Stimulated activated CD4-positive, alpha-beta T cell treated with anti-CD3 and anti-CD28 coated beads, TNF-alpha, amount 100 ng/mL, for 48 hours (primary cell): ENCODE data around the gene CCSAP.
"Not testable (repeated sequence)": the region's sequence is repeated elsewhere in the genome, so short reads cannot be mapped to it uniquely, and the experiment has no call there.

Experiments
- DNase-seq, 3 donors: peaks; one replicate each; pipeline ENCODE4 v3.0.0-alpha.2; 2020; ENCODE audit warnings: low read depth in 3 of 3

The CCSAP gene

DNA sequence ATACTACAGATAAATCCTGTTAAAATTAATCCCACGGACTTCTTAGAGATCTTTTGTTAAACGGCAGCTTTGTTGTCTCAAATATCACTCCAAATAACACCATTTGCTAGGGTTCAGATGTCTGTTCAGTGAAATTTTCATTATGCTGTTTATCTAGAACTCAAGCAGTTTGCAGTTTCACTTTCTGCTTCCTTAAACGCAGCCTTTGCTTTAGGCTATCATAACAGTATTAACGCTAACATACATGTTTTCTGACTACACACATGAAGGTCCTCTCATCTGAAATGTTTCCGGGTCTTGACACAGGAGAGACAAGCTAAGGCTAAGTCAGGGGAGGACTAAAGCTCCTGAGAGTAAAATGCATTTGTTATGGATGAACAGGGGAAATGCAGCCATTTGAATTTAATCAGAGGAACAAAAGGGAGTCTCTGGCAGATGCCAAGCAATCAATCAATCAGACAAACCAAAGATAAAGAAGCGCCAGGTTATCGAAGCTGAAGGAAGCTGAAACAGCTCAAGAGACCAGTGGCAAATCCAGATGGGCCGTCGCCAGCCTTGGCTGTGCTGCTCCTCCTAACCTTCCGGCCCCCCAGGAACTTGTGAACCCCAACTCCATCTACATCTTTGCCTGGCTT lies 16.9 kb downstream of the CCSAP start:
- DNase-seq, result no peak

DNA sequence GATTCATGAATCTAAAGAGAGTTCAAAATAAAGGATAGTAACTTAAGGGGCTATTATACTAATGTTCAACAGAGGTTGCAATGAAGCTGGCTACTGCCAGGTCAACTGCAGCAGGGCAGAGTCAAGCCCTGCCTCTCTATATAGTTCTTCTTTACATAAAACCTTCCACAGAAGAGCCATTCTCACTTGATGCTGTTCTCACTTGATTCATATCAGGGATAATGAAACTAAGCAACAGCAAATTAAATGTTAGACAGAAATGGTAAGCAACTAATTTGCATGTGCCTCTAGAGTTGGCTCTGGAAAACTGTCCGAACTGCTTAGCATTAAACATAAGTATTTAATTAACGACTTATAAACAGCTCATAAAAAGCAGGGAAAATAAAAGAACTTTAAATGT lies 17.4 kb downstream of the CCSAP start:
- DNase-seq, result no peak

DNA sequence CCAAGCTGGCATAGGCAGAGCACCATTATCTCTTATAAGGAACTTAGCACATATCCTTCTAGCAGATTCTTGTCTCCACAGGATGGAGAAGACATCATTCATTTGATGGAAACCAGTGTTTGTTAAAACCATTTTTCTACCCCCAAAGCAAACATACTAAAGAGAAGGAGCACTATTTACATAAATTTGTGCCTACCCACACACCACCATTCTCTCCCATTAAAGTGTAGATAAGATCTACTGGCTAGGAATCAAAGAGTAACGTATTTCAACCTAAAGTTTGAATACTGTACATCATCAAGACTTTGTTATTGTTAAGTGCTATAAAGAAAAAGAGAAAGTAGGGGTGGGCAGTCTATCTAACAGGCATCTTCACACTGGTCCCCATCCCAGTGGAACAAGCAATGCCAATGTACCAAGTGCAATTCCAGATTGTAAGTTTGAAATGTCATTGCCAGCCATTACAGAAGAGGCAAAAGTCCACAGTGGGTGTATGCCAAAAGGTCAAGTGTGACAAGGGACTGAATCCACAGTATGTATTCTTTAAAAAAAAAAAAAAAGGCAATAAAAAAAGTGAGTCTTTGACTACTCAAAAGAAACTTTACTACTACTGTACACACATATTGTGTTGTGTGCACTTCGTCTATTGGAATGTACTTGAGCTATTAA lies 18.8 kb downstream of the CCSAP start:
- DNase-seq, result no peak

DNA sequence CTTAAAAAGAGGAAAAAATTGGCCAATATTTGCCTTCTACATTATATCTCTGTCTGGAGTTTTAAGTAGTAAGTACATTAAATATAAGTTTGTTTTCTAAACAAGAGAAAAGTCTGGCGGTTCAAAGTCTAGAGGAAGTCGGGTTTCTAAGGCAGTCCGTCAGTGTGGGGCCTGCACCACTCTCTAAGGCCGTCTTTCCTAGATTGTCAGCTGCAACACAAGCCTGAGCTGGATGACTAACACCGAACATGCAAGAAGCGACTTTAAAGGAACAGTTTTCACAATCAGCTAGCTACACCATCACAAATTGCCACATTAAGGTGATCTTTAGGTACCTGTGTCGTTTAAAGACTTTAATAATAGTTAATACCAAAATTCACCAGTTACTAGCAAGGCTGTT lies 19.6 kb downstream of the CCSAP start:
- no peak for DNase-seq

DNA sequence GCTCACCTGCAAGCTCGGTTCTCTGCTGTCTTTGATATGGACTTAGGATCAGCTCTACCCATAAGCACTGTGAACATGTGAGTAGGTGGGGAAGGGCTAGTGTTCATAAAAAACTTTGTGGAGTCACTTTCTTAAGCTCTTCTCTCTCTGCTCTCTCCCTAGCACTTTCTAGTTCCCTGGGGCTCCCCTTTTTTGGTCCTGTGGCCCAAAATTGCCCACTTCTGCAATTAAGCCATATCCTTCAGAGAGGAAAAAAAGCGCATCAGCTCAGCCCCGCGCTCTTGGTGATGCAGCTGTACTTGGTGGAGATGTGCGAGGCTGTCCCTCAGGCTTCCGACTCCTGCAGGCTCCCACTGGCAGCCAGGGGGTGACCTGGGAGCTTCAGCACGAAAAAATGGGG lies 23.4 kb downstream of the CCSAP start:
- no peak for DNase-seq

DNA sequence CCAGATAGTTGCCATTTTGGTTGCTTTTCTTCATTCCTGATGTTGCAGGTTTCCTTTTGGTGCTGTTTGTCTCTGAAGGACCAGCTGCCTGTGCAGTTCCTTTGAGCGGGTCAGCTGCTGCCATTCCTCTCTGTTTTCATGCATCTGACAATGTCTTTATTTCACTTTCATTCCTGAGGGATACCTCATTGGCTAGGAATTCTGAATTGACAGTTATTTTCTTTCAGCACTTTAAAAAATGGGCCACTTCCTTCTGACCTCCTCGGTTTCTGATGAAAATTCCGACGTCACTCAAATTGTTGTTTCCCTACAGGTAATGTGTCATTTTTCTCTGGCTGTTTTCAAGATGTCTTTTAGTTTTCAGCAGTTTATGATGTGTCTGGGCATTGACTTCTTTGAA lies 24.8 kb downstream of the CCSAP start:
- no peak for DNase-seq

DNA sequence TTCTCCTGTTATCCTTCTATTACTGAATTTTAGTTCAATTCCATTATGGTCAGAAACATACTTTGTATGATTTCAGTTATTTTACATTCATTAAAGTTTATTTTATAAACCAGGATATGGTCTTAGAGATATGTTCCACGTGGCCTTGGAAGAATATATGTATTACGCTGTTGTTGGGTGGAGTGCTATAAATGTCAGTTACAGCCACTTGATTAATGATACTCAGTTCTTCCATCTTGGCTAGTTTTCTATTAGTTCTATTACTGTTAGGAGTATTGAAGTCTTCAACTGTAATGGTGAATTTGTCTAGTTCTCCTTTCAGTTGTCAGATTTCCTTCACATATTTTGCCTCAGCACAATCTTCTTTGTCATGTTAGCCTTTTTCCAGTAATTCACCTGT lies 26.7 kb downstream of the CCSAP start:
- DNase-seq, result no peak

DNA sequence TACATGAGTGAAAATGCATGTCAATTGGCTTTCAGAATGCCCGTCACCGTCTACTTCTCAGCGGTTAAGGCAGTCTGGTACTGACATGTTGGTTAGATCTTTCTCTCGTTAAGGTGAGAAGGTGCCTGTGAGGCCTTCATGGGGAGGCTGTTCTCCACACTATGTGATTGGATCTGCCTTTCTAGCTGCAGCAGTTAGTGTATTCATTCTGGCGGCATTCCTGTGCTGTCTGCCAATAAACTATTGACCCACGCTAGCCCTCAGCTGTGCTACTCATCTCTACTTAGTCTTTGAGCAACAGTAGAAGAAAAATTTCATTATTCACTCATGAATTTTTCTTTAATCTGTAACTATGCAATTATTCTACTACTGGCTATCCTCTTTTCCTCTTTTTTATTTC lies 32.0 kb downstream of the CCSAP start:
- DNase-seq, result no peak

DNA sequence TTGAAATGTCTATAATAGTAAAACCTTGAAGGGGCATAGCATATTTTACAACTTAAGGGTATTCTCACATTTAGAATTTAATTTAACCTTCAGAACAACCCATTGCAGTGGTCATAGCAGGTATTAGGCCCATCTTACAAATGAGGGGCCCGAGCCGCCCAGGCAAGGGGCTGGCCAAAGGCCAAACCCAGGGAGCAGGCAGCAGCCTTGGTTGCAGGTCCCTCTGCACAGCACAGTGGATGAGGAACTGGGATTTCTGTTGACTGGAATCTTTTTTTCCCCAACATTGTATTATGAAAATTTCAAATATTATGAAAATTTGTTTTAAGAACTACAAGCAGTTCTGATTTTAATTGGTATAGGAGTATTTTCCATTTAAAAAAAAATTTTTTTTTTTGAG lies 33.2 kb downstream of the CCSAP start:
- DNase-seq, result no peak

DNA sequence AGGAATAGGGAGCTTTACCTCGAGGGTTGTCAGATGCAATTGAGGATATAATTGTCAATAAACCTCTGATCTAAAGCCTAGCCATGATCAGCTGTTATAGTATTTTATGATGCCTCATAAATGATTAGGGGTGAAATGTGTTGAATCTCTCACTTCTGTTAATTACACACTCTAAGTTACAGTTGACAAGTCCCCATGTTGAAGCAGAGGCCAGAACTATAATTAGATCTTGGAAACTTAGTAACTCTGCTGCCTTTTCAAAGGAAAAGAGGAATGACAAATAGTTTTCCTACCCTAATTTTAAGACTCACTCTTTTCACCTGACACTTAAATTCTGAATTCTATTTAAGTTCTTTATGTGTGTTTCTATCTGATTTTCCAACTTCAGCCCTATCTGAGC lies 33.8 kb downstream of the CCSAP start:
- no peak for DNase-seq

DNA sequence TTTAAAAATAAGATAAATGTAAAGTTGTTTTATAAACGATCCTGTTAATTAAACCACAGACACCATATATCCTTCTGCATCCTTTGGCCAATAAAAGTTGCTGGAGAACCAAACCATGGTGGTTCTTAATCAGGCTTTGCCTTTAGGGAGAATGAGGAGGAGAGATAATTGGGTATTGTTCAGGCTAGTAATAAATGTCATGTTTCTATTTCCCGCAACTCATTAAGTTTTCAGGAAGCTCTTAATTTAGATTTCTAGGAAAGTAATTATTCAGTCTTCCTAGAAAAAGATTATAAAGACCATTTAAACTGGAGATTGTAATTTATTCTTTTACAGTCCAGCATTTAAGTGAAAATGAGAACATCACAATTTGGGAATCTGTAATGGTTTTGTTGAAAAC lies 37.5 kb downstream of the CCSAP start:
- no peak for DNase-seq

DNA sequence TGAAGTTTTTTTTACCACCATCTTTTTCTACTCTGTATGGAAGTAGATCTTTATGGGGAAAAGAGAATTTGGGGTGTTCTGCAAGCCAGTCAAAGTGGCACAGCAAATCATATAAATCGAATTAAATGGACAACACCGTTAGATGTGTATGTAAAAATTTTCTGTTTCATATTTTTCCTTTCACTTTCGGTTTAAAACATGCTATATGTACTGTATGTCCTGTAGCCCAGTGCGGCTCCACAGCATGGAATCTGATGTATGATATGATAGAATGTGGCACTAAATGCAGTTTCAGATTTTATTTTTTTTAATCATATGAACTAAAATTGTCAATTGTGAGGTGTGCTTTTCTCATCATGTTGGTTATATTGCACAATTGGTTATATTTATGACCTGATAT lies 39.0 kb downstream of the CCSAP start:
- DNase-seq, result no peak

DNA sequence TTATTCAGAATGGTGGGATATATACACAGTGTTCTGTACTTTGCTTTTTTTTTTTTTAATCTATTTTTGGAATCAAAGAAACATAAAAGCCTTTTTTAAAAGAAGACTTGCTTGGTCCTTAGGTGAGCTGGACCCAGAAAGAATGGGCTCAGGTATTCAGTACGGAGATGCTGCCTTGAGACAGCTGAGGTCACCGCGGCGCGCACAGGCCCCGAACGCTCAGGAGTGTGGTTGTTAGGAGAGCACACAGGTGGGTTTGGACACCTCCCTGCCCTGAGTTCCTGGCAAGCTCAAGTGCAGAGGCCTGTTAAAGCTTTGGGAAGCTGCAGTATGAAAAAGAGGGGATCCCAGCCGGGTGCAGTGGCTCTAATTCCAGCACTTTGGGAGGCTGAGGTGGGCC lies 40.1 kb downstream of the CCSAP start:
- no peak for DNase-seq

DNA sequence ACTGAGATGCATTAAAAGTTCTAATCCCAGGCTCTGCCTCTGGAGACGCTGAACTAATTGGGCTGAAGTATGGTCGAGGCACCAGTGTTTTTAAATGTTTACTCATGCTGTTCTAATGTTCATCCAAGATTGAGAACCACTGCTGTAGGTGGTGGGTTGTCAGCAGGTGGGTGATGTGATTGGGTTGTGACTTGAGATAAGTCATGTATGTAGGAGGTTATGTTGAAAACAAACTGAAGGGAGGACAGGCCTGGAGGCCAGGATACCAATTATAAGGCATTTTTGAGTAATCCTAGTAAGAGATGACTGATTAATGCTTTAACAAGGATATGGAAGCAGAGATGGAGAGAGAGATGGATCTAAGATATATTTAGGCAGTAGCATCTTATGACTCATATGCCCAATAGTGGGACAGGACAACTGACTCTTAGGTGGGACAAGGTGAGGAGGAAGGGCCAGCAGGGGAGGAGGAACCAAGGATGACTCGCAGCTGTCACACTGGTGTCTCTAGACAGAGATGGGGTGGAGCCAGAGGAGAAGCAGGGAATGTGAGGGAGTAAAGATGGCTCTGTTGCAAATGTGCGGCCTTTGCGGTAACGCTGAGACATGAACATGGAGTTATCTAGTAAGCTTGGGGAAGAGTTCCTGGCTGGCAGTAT lies 42.6 kb downstream of the CCSAP start:
- DNase-seq, result no peak

DNA sequence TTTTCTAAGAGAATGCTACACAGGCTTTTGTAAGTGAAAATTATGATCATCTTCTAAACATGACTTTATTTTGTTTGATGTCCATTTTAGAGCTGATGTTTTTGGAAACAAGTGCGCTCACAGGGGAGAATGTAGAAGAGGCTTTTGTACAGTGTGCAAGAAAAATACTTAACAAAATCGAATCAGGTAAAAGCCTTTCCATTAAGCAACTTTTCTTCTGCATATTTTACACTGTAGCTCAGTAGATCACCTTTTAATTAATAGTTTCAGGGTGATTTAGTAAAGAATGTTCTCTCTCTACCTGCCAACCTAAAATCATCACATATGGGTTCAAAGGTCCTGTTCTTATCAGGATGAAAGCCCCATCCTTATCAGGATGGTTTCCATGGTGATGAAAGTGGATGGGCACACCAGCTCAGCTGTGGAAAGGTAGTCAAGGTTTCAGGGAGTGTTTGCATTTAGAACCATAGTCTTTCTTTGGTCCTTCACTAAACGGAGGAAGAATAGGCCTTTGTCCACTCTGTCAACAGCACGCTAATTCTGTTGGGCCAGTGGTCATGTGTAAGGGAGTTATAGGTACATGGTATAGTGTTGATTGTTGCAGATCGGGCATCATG lies 43.9 kb downstream of the CCSAP start:
- DNase-seq, result no peak

DNA sequence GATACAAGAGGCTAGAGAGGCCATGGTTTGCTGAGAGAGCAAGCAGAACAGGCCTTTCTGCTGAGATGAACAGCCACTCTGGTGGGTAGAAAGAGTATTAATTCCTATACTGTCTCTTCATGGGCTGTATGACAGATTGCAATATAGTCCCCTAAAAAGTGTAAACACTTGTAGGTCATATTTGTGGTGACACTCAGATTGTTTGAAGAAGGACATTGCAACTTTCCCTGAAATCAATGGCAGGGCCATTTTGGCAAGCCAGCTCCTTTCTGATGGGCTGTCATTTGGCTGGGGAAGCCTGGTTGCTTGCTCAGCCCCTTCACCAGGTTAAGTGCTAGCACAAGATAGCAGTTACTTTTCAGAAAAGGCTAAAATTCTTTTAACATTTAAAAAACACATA lies 44.4 kb downstream of the CCSAP start:
- DNase-seq, result no peak

DNA sequence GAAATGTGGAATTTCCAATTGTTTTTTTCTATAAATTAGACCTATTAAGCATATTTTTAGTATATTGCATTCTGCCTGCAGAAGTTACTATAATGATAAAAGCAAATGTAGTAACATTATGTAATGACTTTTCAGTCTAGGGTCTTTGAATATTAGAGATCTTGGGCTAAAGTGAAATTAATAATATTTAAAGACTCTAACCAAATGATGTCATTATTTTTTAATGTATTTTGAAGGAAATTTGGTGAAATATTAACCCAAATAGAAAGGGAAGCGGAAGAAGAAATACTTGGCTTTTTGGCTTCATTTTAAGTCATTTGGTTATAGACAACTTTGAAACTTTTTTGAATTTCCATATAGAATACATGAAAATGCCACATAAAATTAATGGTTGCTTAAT lies 45.1 kb downstream of the CCSAP start:
- no peak for DNase-seq

DNA sequence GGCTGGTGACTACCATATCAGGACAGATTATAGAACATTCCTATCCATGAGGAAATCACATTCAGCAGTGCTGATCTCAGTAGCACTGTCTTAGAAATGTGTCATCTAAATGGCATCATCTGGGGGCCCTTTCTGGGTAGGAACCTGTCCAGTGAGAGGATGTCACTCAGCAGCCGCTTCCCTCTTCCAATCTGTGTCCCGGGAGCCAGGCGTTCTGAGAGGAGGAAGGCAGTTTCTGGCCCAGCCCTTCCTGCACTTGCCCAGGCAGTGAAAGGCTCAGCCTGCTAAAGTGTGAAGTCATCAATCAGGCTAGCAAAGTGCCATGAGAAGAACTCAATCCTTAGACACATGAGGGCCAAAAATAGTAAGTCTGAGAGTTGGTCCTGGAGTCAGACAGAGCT lies 46.3 kb downstream of the CCSAP start:
- DNase-seq, result no peak

DNA sequence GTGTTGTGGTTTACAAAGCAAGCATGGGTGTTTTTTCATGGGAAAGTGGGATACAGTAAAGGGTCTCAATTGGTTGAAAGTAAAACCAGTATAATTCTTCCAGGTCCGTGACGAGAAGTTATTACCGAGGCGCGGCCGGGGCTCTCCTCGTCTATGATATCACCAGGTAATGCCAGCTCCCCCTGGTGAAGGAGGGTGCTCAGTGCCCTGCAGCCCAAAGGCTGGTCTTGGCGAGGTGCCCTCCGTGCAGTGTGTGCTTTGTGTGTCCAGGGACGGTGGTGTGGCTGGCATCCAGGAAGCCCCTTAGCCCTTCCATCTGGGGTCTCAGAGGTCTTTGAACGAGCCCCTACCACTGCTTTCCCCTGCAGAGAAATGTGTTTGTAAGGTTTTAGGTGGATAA lies 47.1 kb downstream of the CCSAP start:
- DNase-seq, result no peak

DNA sequence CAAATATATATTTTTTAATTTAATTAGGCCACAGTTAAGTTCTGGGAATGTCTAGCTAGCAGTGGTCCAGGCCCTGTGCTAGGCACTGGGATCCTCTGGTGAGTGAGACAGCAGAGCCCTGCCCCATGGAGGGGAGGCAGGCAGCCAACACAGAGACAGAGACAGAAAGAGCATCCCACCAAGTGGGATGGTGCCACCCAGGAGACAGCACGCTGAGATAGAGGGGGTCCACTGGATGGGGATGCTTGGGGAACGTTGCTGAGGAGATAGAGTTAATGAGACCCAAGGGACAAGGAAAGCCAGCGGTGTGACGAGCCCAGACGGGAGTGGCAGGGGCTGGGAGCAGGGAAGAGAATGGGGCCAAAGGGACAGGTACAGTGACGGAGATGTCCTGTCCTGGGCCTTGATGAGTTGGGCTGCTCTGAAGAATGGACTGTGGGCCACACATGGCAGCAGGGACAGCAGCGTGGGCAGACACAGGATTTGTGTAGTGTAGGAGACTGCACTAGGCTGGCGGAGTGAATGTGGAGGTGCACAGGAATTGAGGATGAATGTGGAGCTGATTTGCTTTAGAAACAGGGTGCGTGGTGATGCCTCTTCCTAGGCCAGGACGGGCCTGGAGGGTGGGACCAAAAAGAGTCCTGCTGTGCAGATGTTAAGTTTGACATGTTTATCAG lies 49.2 kb downstream of the CCSAP start:
- DNase-seq, result no peak

DNA sequence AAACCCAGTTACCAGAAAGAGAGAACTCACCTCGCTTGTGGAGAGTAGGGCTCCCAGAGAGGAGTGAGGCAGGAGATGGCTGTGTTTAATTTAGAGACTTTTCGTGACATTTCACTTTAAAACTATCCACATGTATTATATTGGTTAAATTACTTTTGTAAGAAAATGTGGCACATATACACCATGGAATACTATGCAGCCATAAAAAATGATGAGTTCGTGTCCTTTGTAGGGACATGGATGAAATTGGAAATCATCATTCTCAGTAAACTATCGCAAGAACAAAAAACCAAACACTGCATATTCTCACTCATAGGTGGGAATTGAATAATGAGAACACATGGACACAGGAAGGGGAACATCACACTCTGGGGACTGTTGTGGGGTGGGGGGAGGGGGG lies 51.2 kb downstream of the CCSAP start:
- DNase-seq, result not testable (repeated sequence)

DNA sequence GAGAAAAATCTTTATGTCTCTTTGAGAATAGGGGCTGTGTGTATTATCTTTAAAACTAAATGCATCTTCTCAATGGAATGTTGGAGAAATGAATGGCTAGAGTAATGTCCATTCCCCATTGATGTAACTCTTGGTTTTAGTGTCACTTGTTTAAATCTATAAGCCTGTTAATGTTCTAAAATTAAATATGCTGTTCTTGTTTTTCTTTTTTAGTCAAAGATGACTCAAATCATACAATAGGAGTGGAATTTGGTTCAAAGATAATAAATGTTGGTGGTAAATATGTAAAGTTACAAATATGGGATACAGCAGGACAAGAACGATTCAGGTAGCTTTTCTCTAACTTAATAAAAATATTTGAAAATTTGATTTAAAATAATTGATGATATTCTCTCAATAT lies 54.3 kb downstream of the CCSAP start:
- no peak for DNase-seq

DNA sequence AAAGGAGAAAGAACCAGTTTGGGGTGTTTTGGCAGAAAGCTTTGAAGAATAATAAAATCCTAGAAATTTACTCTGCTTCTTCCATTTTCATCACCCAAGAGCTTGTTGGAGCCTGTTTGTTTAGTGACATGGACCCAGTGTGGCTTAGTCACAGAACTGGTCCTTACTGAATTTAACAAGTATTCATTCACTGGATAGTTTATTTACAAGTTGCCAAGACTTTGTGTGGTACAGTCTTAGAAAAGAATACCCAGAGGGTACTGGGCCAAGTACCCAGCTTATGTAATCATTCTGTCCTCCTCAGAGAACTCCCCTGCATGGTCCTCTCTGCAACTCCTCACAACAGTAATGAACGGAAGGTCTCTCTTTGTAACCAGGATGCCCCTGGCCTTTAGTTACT lies 55.6 kb downstream of the CCSAP start:
- DNase-seq, result no peak
